Measurements from ENCODE around the gene CDC42BPA. TPM values are rescaled to one million over a fixed set of nuclear protein-coding genes. Genes with fewer than 3 reads are reported as not detected.

Gene CDC42BPA
- total RNA-seq, 1 experiment from 2014 or later: 48.6 TPM

DNA sequence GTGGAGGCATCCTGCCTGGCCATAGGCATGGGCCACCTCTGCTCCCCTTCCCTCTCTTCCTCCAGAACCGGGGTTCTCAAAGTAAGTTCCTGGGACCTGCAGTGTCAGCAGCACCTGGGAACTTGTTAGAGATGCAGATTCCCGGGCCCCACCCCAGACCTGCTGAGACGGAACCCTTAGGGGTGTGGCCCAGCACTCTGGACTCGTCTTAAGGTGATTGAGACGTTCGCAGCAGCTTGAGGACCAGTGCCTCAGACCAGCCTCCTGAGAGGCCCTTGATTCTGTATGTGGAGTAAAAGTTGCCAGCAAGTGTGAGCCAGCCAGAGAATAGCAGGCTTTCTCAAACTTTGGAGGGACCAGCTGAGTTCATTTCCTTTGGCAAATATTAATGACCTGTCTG lies 364.0 kb downstream of the CDC42BPA start:
- Mint-ChIP-seq H3K36me3 (ENCODE audit: insufficient read depth, unreplicated experiment) (no peaks in the 10 kb centered on the region), H3K4me3 (ENCODE audit: low read depth, unreplicated experiment) (no peak overlapping the region), H3K4me1 (ENCODE audit: low read depth, unreplicated experiment) (no peaks in the 10 kb centered on the region), H3K9me3 (ENCODE audit: low read depth, unreplicated experiment) (peaks cover 8% of the 10 kb centered on the region), H3K27me3 (ENCODE audit: unreplicated experiment) (no peaks in the 10 kb centered on the region), H3K27ac (ENCODE audit: unreplicated experiment) (no peak overlapping the region)
- TF ChIP-seq, protein P1, sequence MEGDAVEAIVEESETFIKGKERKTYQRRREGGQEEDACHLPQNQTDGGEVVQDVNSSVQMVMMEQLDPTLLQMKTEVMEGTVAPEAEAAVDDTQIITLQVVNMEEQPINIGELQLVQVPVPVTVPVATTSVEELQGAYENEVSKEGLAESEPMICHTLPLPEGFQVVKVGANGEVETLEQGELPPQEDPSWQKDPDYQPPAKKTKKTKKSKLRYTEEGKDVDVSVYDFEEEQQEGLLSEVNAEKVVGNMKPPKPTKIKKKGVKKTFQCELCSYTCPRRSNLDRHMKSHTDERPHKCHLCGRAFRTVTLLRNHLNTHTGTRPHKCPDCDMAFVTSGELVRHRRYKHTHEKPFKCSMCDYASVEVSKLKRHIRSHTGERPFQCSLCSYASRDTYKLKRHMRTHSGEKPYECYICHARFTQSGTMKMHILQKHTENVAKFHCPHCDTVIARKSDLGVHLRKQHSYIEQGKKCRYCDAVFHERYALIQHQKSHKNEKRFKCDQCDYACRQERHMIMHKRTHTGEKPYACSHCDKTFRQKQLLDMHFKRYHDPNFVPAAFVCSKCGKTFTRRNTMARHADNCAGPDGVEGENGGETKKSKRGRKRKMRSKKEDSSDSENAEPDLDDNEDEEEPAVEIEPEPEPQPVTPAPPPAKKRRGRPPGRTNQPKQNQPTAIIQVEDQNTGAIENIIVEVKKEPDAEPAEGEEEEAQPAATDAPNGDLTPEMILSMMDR (IDR thresholded peaks at IDR 0.05; ENCODE audit: unreplicated experiment): no peak
- no peak for DNase-seq
- intact Hi-C loops (cut with micrococcal nuclease; ENCODE audit: unreplicated experiment): no loop called here
- CTCF ChIA-PET: interaction anchor here (0.6 kb wide), 1 partner anchor 17 kb away, joined by 4 read pairs; no protein-coding TSS in a partner anchor
- no TSS peak for BruUV-seq (replicated peaks)

DNA sequence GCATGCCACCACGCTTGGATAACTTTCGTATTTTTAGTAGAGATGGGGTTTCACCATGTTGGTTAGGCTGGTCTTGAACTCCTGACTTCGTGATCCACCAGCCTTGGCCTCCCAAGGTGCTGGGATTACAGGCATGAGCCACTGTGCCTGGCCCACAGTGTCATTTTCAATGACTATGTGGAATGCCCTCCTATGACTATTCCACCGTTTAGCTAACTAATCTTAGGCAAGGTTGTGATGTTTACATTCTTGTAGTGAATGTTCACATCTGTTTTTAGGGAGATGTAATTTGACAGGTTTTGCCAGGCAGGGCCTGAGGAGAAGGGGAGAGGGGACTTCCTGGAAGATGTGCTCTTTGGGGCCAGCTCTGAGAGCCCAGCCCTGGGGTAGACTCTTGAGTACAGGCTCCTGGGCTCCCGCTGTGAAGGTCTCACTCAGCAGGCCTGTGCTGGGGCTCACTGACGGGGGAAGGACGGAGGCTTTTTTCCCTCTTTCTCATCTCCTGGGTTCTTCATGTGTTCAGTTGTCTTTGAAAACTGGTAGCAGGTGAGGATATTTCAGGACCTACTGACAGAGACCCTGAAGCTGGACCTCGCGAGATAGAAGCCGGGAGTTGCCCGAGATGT lies 365.0 kb downstream of the CDC42BPA start:
- no TSS peak for BruUV-seq (replicated peaks)
- no peak for DNase-seq
- no peaks in the 10 kb centered on the region for H3K36me3 Mint-ChIP-seq (ENCODE audit: insufficient read depth, unreplicated experiment)
- H3K4me3 Mint-ChIP-seq (ENCODE audit: low read depth, unreplicated experiment): no peak overlapping the region
- intact Hi-C loops (cut with micrococcal nuclease; ENCODE audit: unreplicated experiment): no loop called here
- H3K9me3 Mint-ChIP-seq (ENCODE audit: low read depth, unreplicated experiment): peaks cover 8% of the 10 kb centered on the region
- H3K27me3 Mint-ChIP-seq (ENCODE audit: unreplicated experiment): no peaks in the 10 kb centered on the region
- TF ChIP-seq, protein P1 (IDR thresholded peaks at IDR 0.05; ENCODE audit: unreplicated experiment): no peak
- CTCF ChIA-PET: no interaction called here
- H3K27ac Mint-ChIP-seq (ENCODE audit: unreplicated experiment): no peak overlapping the region
- H3K4me1 Mint-ChIP-seq (ENCODE audit: low read depth, unreplicated experiment): no peaks in the 10 kb centered on the region

DNA sequence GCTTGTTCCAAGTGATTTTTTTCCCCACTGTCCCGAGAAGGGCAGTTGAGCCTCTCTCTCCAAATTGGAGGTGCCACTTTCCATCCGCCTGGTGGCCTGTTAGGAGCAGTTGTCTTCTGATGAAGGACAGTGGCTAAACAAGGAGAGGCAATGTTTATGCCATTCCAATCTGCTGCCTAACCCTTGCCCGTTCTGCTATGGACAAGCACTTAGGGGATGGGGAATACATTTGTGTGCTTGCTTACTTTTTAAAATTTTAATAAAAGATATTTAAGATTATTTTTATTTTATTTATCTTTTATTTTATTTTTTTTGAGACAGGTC lies 366.2 kb downstream of the CDC42BPA start:
- BruUV-seq (replicated peaks): no TSS peak
- TF ChIP-seq, protein P1 (IDR thresholded peaks at IDR 0.05; ENCODE audit: unreplicated experiment): no peak
- CTCF ChIA-PET: no interaction called here
- no peak overlapping the region for H3K27ac Mint-ChIP-seq (ENCODE audit: unreplicated experiment)
- no peak overlapping the region for H3K4me3 Mint-ChIP-seq (ENCODE audit: low read depth, unreplicated experiment)
- H3K9me3 Mint-ChIP-seq (ENCODE audit: low read depth, unreplicated experiment): peaks cover 6% of the 10 kb centered on the region
- no peaks in the 10 kb centered on the region for H3K36me3 Mint-ChIP-seq (ENCODE audit: insufficient read depth, unreplicated experiment)
- intact Hi-C loops (cut with micrococcal nuclease; ENCODE audit: unreplicated experiment): no loop called here
- H3K4me1 Mint-ChIP-seq (ENCODE audit: low read depth, unreplicated experiment): peaks cover 2% of the 10 kb centered on the region
- no peak for DNase-seq
- no peaks in the 10 kb centered on the region for H3K27me3 Mint-ChIP-seq (ENCODE audit: unreplicated experiment)

DNA sequence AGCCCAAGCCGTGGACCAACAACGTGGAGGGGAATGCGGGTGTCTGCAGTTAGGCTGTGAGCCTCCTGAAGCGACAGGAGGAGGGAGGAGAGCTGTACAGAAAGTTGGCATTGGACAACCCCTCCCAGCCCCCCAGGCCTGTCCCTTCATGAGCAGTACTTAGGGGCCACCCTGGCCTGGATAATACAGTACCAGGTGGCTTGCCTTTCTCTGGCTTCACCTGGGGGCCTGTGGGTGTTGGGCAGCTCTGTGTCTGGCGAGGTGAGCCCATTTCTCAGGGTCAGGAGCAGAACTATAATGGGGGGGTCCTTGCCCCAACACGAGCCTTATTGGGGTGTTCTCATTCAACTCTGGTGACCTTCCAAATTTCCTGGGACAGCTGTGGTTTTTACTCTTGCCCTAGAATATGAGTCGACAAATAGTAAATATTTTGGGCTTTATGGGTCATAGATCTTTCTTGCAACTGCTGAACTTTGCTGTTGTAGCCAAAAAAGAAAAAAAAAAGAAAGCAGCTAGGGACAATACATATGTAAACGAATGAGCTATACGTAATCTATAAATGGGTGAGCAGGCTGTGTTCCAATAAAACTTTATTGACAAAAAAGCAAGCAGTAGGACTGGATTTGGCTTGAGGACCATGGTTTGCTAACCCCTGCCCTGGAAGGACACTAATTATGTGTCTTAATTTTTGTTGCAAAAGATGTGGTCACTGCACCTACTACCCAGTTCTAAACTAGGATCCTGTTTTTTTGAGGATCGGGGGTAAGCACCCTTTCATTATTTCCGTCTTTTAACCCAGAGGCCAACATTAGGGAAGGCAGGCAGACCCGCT lies 366.8 kb downstream of the CDC42BPA start:
- no TSS peak for BruUV-seq (replicated peaks)
- Mint-ChIP-seq H3K27me3 (ENCODE audit: unreplicated experiment) (no peaks in the 10 kb centered on the region), H3K36me3 (ENCODE audit: insufficient read depth, unreplicated experiment) (no peaks in the 10 kb centered on the region), H3K27ac (ENCODE audit: unreplicated experiment) (no peak overlapping the region), H3K4me3 (ENCODE audit: low read depth, unreplicated experiment) (no peak overlapping the region), H3K4me1 (ENCODE audit: low read depth, unreplicated experiment) (peaks cover 8% of the 10 kb centered on the region), H3K9me3 (ENCODE audit: low read depth, unreplicated experiment) (peaks cover under 1% of the 10 kb centered on the region)
- TF ChIP-seq, protein P1 (IDR thresholded peaks at IDR 0.05; ENCODE audit: unreplicated experiment): no peak
- CTCF ChIA-PET: interaction anchor here (0.5 kb wide), 1 partner anchor 444 kb away, joined by 13 read pairs; no protein-coding TSS in a partner anchor
- intact Hi-C loops (cut with micrococcal nuclease; ENCODE audit: unreplicated experiment): no loop called here
- DNase-seq: no peak

All from Calu3 (cell line).